PC-3 (cell line): ENCODE data around the gene HLA-DQA1. TPM values are rescaled to one million over a fixed set of nuclear protein-coding genes. Genes with fewer than 3 reads are reported as not detected.
"Not testable (repeated sequence)": the region's sequence is repeated elsewhere in the genome, so short reads cannot be mapped to it uniquely, and the experiment has no call there.

ENCODE experiments used
- ATAC-seq: fragments of 200-7000 bp; cut with Tn5 transposase; 2 replicates; pipeline ENCODE4 v1.9.1; 2020; ENCODE audit warnings: mild to moderate bottlenecking, moderate library complexity
- BruUV-seq: library from RNA; stranded (reverse); fragments of 400-500 nt; replicated peaks from 2 replicates; lab custom pipeline; 2021; lab: Mats Ljungman, UMichigan
- CTCF ChIA-PET: fragments of 300-600 bp; sonication (Branson Sonifier 250); formaldehyde crosslinking; loops from one replicate; lab custom pipeline; 2022; ENCODE audit warnings: antibody characterized with exemption; lab: Charles Lee
- POLR2A ChIA-PET: fragments of 300-600 bp; sonication (Branson Sonifier 250); formaldehyde crosslinking; loops from one replicate; lab custom pipeline; 2022; ENCODE audit warnings: antibody characterized with exemption; ENCODE audit not compliant: unreplicated experiment; lab: Charles Lee
- DNase-seq: peaks from one replicate; pipeline ENCODE4 v3.0.0-alpha.2; 2015
- H2AFZ ChIP-seq: fragments of 300-600 bp; sonication (generic); 2 replicates; pipeline ENCODE4 v1.6.0; 2016; ENCODE audit warnings: antibody characterized with exemption, low read length
- H3F3A ChIP-seq: fragments of 300-600 bp; sonication (generic); one replicate; pipeline ENCODE4 v1.6.0; 2017; ENCODE audit warnings: antibody characterized with exemption, low read length, control low read depth, mild to moderate bottlenecking; ENCODE audit not compliant: unreplicated experiment
- H3K27ac ChIP-seq: fragments of 300-600 bp; sonication (generic); 2 replicates; pipeline ENCODE4 v1.5.1; 2016; ENCODE audit warnings: mild to moderate bottlenecking, low read length
- H3K27me3 ChIP-seq: fragments of 300-600 bp; sonication (generic); 2 replicates; pipeline ENCODE4 v1.6.1; 2016; ENCODE audit warnings: low read length, mixed read lengths
- H3K36me3 ChIP-seq: fragments of 300-600 bp; sonication (generic); 2 replicates; pipeline ENCODE4 v1.6.1; 2016; ENCODE audit warnings: low read depth, mixed run types, low read length, mixed read lengths
- H3K4me1 ChIP-seq: fragments of 300-600 bp; sonication (generic); 2 replicates; pipeline ENCODE4 v1.5.1; 2016; ENCODE audit warnings: low read length; ENCODE audit not compliant: insufficient read depth
- H3K4me2 ChIP-seq: fragments of 300-600 bp; sonication (generic); 2 replicates; pipeline ENCODE4 v1.6.0; 2016; ENCODE audit warnings: low read length
- H3K4me3 ChIP-seq: fragments of 300-600 bp; sonication (generic); 2 replicates; pipeline ENCODE4 v1.5.1; 2016; ENCODE audit warnings: mild to moderate bottlenecking, low read length, mixed read lengths
- H3K79me2 ChIP-seq: fragments of 300-600 bp; sonication (generic); 2 replicates; pipeline ENCODE4 v1.6.1; 2017; ENCODE audit warnings: low read length, mixed read lengths
- H3K9ac ChIP-seq: fragments of 300-600 bp; sonication (generic); 2 replicates; pipeline ENCODE4 v1.6.0; 2016; ENCODE audit warnings: mild to moderate bottlenecking, low read length
- H3K9me2 ChIP-seq: fragments of 300-600 bp; sonication (generic); replicated peaks from 2 replicates; pipeline ENCODE4 v1.6.1; 2016; ENCODE audit warnings: mixed run types, low read length, mixed read lengths
- H3K9me3 ChIP-seq: fragments of 300-600 bp; sonication (generic); 2 replicates; pipeline ENCODE4 v1.6.1; 2016; ENCODE audit warnings: low read length, mixed read lengths
- H4K20me1 ChIP-seq: fragments of 300-600 bp; sonication (generic); 2 replicates; pipeline ENCODE4 v1.6.1; 2016; ENCODE audit warnings: low read length, mixed read lengths
- EZH2 ChIP-seq: fragments of 300-600 bp; sonication (generic); IDR thresholded peaks from one replicate; pipeline ENCODE4 v1.6.1; 2017; ENCODE audit warnings: antibody characterized with exemption, mild to moderate bottlenecking, low read length; ENCODE audit not compliant: unreplicated experiment
- EZH2phosphoT487 ChIP-seq: fragments of 300-600 bp; sonication (generic); IDR thresholded peaks from 2 replicates; pipeline ENCODE4 v1.6.1; 2018; ENCODE audit warnings: mild to moderate bottlenecking, antibody characterized with exemption, low read length, borderline replicate concordance
- intact Hi-C: fragments of 100-400 bp; cut with micrococcal nuclease; formaldehyde crosslinking; loops from 2 replicates; pipeline ENCODE4 v1.9.0; 2023
- total RNA-seq: library from RNA; depleted of rRNA; stranded (reverse); fragments of >200 nt; gene quantifications from 2 replicates; pipeline ENCODE4 v1.2.3, GENCODE V29; 2014
- TF ChIP-seq, protein P1 (sequence below): fragments of 300-600 bp; sonication (generic); conservative IDR thresholded peaks from 2 replicates; pipeline ENCODE4 v1.5.1; 2017; ENCODE audit warnings: antibody characterized with exemption, low read depth, mild to moderate bottlenecking, low read length

Gene HLA-DQA1
- total RNA-seq, 1 experiment from 2014 or later, result not detected

DNA sequence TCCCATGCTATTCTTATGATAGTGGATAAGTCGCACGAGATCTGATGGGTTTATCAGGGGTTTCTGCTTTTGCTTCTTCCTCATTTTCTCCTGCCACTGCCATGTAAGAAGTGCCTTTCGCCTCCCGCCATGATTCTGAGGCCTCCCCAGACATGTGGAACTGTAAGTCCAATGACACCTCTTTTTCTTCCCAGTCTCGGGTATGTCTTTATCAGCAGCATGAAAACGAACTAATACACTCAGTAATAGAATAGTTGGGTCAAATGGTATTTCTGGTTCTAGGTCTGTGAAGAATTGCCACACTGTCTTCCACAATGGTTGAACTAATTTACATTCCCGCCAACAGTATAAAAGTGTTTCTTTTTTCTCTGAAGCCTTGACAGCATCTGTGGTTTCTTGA, 36.9 kb downstream of the HLA-DQA1 start:
- CTCF ChIA-PET, H3K9ac ChIP-seq, H3K4me2 ChIP-seq, H3K36me3 ChIP-seq, H4K20me1 ChIP-seq, ATAC-seq, H3F3A ChIP-seq, H3K79me2 ChIP-seq, POLR2A ChIA-PET, BruUV-seq, H3K4me3 ChIP-seq, intact Hi-C loops, H2AFZ ChIP-seq, H3K9me3 ChIP-seq, DNase-seq, H3K9me2 ChIP-seq, H3K4me1 ChIP-seq, H3K27me3 ChIP-seq, H3K27ac ChIP-seq: not testable (repeated sequence)

DNA sequence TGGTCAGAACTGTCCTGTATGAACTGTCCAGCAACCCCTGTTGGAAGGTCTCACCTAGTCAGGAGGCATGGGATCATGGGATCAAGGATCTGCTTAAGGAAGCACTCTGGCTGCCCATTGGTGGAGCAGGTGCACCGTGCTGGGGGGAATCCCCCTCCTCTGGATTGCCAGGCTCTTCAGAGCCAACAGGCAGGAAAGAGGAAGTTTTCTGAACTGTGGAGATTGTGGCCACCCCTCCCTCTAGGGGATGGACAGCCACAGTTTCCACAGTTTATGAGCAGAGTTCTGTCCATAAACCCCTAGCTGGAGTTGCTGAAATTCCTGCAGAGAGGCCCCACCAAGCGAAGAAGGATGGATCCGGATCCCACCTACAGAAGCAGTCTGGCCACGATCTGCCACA, 42.3 kb downstream of the HLA-DQA1 start:
- TF ChIP-seq EZH2 (no peak), EZH2phosphoT487 (no peak)
- TF ChIP-seq, protein P1, sequence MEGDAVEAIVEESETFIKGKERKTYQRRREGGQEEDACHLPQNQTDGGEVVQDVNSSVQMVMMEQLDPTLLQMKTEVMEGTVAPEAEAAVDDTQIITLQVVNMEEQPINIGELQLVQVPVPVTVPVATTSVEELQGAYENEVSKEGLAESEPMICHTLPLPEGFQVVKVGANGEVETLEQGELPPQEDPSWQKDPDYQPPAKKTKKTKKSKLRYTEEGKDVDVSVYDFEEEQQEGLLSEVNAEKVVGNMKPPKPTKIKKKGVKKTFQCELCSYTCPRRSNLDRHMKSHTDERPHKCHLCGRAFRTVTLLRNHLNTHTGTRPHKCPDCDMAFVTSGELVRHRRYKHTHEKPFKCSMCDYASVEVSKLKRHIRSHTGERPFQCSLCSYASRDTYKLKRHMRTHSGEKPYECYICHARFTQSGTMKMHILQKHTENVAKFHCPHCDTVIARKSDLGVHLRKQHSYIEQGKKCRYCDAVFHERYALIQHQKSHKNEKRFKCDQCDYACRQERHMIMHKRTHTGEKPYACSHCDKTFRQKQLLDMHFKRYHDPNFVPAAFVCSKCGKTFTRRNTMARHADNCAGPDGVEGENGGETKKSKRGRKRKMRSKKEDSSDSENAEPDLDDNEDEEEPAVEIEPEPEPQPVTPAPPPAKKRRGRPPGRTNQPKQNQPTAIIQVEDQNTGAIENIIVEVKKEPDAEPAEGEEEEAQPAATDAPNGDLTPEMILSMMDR, result no peak
- Histone ChIP-seq H3K9me3 (no peaks in the 10 kb centered on the region), H4K20me1 (no peaks in the 10 kb centered on the region), H3K4me2 (no peak overlapping the region), H3K79me2 (no peaks in the 10 kb centered on the region), H3F3A (no peaks in the 10 kb centered on the region), H3K27me3 (peaks cover 21% of the 10 kb centered on the region), H3K4me1 (no peaks in the 10 kb centered on the region), H3K4me3 (no peak overlapping the region), H3K9me2 (no peaks in the 10 kb centered on the region), H3K36me3 (no peaks in the 10 kb centered on the region), H2AFZ (no peak overlapping the region), H3K27ac (no peak overlapping the region), H3K9ac (no peak overlapping the region)
- ChIA-PET CTCF (no interaction called here), POLR2A (no interaction called here)
- no peak for DNase-seq
- no TSS peak for BruUV-seq
- intact Hi-C loops, result no loop called here
- ATAC-seq, result no peak

DNA sequence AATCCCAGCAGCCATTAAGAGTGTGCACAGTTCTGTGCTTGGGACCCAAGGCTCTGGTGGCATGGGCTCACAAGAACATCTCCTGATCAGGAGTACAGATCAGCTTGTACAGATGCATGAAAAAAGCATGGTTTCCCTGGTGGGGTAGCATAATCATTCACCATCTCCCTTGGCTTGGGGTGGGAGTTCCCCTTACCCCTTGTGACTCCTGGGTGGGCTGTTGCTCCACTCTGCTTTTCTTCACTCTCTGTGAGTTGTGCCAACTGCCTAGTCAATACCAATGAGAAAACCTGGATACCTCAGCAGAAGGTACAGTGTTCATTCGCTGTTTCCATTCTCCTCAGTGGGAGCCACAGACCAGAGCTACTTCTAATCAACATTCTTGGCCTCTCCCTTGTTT, 42.8 kb downstream of the HLA-DQA1 start:
- DNase-seq (no peak), ATAC-seq (no peak)
- Histone ChIP-seq H3K9me2 (no peaks in the 10 kb centered on the region), H4K20me1 (no peaks in the 10 kb centered on the region), H3F3A (no peaks in the 10 kb centered on the region), H3K79me2 (no peaks in the 10 kb centered on the region), H3K36me3 (no peaks in the 10 kb centered on the region), H3K9ac (no peak overlapping the region), H3K9me3 (no peaks in the 10 kb centered on the region), H2AFZ (no peak overlapping the region), H3K27ac (no peak overlapping the region), H3K4me2 (no peak overlapping the region), H3K4me1 (no peaks in the 10 kb centered on the region), H3K4me3 (no peak overlapping the region), H3K27me3 (peaks cover 26% of the 10 kb centered on the region)
- no TSS peak for BruUV-seq
- POLR2A ChIA-PET, result no interaction called here
- CTCF ChIA-PET, result no interaction called here
- intact Hi-C loops, result no loop called here
- TF ChIP-seq EZH2 (no peak), EZH2phosphoT487 (no peak)
- TF ChIP-seq, protein P1, result no peak
